ENCODE measurements around the gene PTMA. TPM values are rescaled to one million over a fixed set of nuclear protein-coding genes. Genes with fewer than 3 reads are reported as not detected.
A peak's percentile ranks its signal among the peaks of the same experiment; 100 is the strongest.
"Not testable (repeated sequence)": the region's sequence is repeated elsewhere in the genome, so short reads cannot be mapped to it uniquely, and the experiment has no call there.

PTMA gene
- 1,000 to 10,000 TPM; 1,019 to 2,156 (median 1,113) TPM for polyA plus RNA-seq
- long read RNA-seq, donor 1 = 0 reads
- long read RNA-seq, donor 2, transcript PTMA-201 (5 exons, 1,212 nt) = minor isoform, 21 of 352 reads
- long read RNA-seq, donor 2, transcript PTMA-202 (5 exons, 1,221 nt) = major isoform, 193 of 352 reads
- long read RNA-seq, donor 2, partial matches to known transcripts = 105 of 352 reads
- long read RNA-seq, donor 2, other reads (novel, unspliced or antisense) = 30 of 352 reads
- long read RNA-seq, donor 3, transcript PTMA-202 (5 exons, 1,221 nt) = major isoform, 538 of 805 reads
- long read RNA-seq, donor 3, transcript PTMA-211 (4 exons, 621 nt) = minor isoform, 10 of 805 reads
- long read RNA-seq, donor 3, transcript PTMA-201 (5 exons, 1,212 nt) = minor isoform, 60 of 805 reads
- long read RNA-seq, donor 3, partial matches to known transcripts = 143 of 805 reads
- long read RNA-seq, donor 3, other reads (novel, unspliced or antisense) = 52 of 805 reads
- long read RNA-seq, donor 4, transcript PTMA-202 (5 exons, 1,221 nt) = major isoform, 16 of 19 reads
- long read RNA-seq, donor 4, partial matches to known transcripts = 0 of 19 reads
- long read RNA-seq, donor 4, other reads (novel, unspliced or antisense) = 0 of 19 reads
- long read RNA-seq, donor 5, transcript PTMA-202 (5 exons, 1,221 nt) = major isoform, 199 of 336 reads
- long read RNA-seq, donor 5, transcript PTMA-201 (5 exons, 1,212 nt) = minor isoform, 28 of 336 reads
- long read RNA-seq, donor 5, partial matches to known transcripts = 98 of 336 reads
- long read RNA-seq, donor 5, other reads (novel, unspliced or antisense) = 8 of 336 reads
- long read RNA-seq, donor 6, transcript PTMA-202 (5 exons, 1,221 nt) = major isoform, 434 of 639 reads
- long read RNA-seq, donor 6, transcript PTMA-211 (4 exons, 621 nt) = minor isoform, 5 of 639 reads
- long read RNA-seq, donor 6, transcript PTMA-201 (5 exons, 1,212 nt) = minor isoform, 62 of 639 reads
- long read RNA-seq, donor 6, partial matches to known transcripts = 103 of 639 reads
- long read RNA-seq, donor 6, other reads (novel, unspliced or antisense) = 32 of 639 reads
- long read RNA-seq, donor 7 = 0 reads
- long read RNA-seq, donor 8, transcript PTMA-202 (5 exons, 1,221 nt) = major isoform, 71 of 81 reads
- long read RNA-seq, donor 8, transcript PTMA-201 (5 exons, 1,212 nt) = minor isoform, 7 of 81 reads
- long read RNA-seq, donor 8, partial matches to known transcripts = 0 of 81 reads
- long read RNA-seq, donor 8, other reads (novel, unspliced or antisense) = 0 of 81 reads
- long read RNA-seq, donor 9, transcript PTMA-201 (5 exons, 1,212 nt) = minor isoform, 18 of 192 reads
- long read RNA-seq, donor 9, transcript PTMA-202 (5 exons, 1,221 nt) = major isoform, 147 of 192 reads
- long read RNA-seq, donor 9, partial matches to known transcripts = 25 of 192 reads
- long read RNA-seq, donor 9, other reads (novel, unspliced or antisense) = 0 of 192 reads
- long read RNA-seq, donor 10, transcript PTMA-201 (5 exons, 1,212 nt) = minor isoform, 59 of 1,138 reads
- long read RNA-seq, donor 10, transcript PTMA-202 (5 exons, 1,221 nt) = major isoform, 655 of 1,138 reads
- long read RNA-seq, donor 10, transcript PTMA-211 (4 exons, 621 nt) = minor isoform, 10 of 1,138 reads
- long read RNA-seq, donor 10, partial matches to known transcripts = 398 of 1,138 reads
- long read RNA-seq, donor 10, other reads (novel, unspliced or antisense) = 9 of 1,138 reads

- WGBS, 3 donors = 0 to 1% (median 1%) methylated on average over 52 to 97 of the region's 97 CpGs
Observed at GRCh38 chr2:231707927-231708772, at the start of gene PTMA. Gene PTMA (plus strand): TSS chr2:231708525. CDS start chr2:231708707, 182 bp downstream.

GRCh38 chr2:231660073-231660472 lies 48.3 kb upstream of the PTMA start:
- not testable (repeated sequence) for H3K27me3 ChIP-seq (ENCODE audit: control insufficient read depth in 3 of 3, insufficient read depth in 3 of 3, low read length in 3 of 3); H3K4me3 ChIP-seq (ENCODE audit: low read depth in 1 of 3, low read length in 3 of 3); DNase-seq; FAIRE-seq; H3K36me3 ChIP-seq (ENCODE audit: control insufficient read depth in 3 of 3, insufficient read depth in 2 of 3, low read depth in 1 of 3, low read length in 3 of 3); H3K27ac ChIP-seq (ENCODE audit: low read depth in 1 of 3, low read length in 2 of 3)
- H3K9me3 ChIP-seq (ENCODE audit: control insufficient read depth in 2 of 2, insufficient read depth in 1 of 2, low read depth in 1 of 2, low read length in 1 of 2) = peaks cover 0 to 13% of the 10 kb centered on the region in 2 donors
- WGBS, 3 donors = 95 to 99% (median 97%) methylated on average over 7 of the region's 7 CpGs
- peaks cover 0 to 43% (median 0%) of the 10 kb centered on the region in 3 donors for H3K4me1 ChIP-seq (ENCODE audit: control insufficient read depth in 3 of 3, insufficient read depth in 2 of 3, low read depth in 1 of 3, low read length in 2 of 3)

More at GRCh38 chr2:231707927-231708772, at the start of gene PTMA:
- H3K27ac ChIP-seq (ENCODE audit: low read depth in 1 of 3, low read length in 2 of 3) = peak within 1 kb of the TSS; percentile 93 to 100 (median 99)
- peak within 1 kb of the TSS; percentile 81 to 99 (median 95) for H3K4me3 ChIP-seq (ENCODE audit: low read depth in 1 of 3, low read length in 3 of 3)
- FAIRE-seq (no peak), DNase-seq (peak; percentile 99 to 100)
- H3K27me3 ChIP-seq (ENCODE audit: control insufficient read depth in 3 of 3, insufficient read depth in 3 of 3, low read length in 3 of 3) = no peaks in the 10 kb centered on the region
- peaks cover 8 to 32% (median 8%) of the 10 kb centered on the region in 3 donors for H3K36me3 ChIP-seq (ENCODE audit: control insufficient read depth in 3 of 3, insufficient read depth in 2 of 3, low read depth in 1 of 3, low read length in 3 of 3)
- H3K4me1 ChIP-seq (ENCODE audit: control insufficient read depth in 3 of 3, insufficient read depth in 2 of 3, low read depth in 1 of 3, low read length in 2 of 3) = peaks cover 0 to 17% (median 8%) of the 10 kb centered on the region in 3 donors
- H3K9me3 ChIP-seq (ENCODE audit: control insufficient read depth in 2 of 2, insufficient read depth in 1 of 2, low read depth in 1 of 2, low read length in 1 of 2) = no peaks in the 10 kb centered on the region

GRCh38 chr2:231660860-231661259 lies 47.5 kb upstream of the PTMA start:
- peaks cover 5 to 50% (median 5%) of the 10 kb centered on the region in 3 donors for H3K4me1 ChIP-seq (ENCODE audit: control insufficient read depth in 3 of 3, insufficient read depth in 2 of 3, low read depth in 1 of 3, low read length in 2 of 3)
- H3K27ac ChIP-seq (ENCODE audit: low read depth in 1 of 3, low read length in 2 of 3) = peak overlapping the region in 1 of 3 donors; percentile 56
- FAIRE-seq = no peak
- H3K9me3 ChIP-seq (ENCODE audit: control insufficient read depth in 2 of 2, insufficient read depth in 1 of 2, low read depth in 1 of 2, low read length in 1 of 2) = peaks cover 0 to 13% of the 10 kb centered on the region in 2 donors
- no peaks in the 10 kb centered on the region for H3K27me3 ChIP-seq (ENCODE audit: control insufficient read depth in 3 of 3, insufficient read depth in 3 of 3, low read length in 3 of 3)
- no peak overlapping the region for H3K4me3 ChIP-seq (ENCODE audit: low read depth in 1 of 3, low read length in 3 of 3)
- peak in 1 of 2 donors; percentile 63 for DNase-seq
- WGBS, 3 donors = 89 to 97% (median 92%) methylated on average over 8 of the region's 8 CpGs
- no peaks in the 10 kb centered on the region for H3K36me3 ChIP-seq (ENCODE audit: control insufficient read depth in 3 of 3, insufficient read depth in 2 of 3, low read depth in 1 of 3, low read length in 3 of 3)

GRCh38 chr2:231661422-231662027 lies 46.8 kb upstream of the PTMA start:
- WGBS, 3 donors = 67 to 76% (median 76%) methylated on average over 28 of the region's 28 CpGs
- DNase-seq (no peak), FAIRE-seq (no peak)
- no peaks in the 10 kb centered on the region for H3K36me3 ChIP-seq (ENCODE audit: control insufficient read depth in 3 of 3, insufficient read depth in 2 of 3, low read depth in 1 of 3, low read length in 3 of 3)
- peaks cover 5 to 46% (median 5%) of the 10 kb centered on the region in 3 donors for H3K4me1 ChIP-seq (ENCODE audit: control insufficient read depth in 3 of 3, insufficient read depth in 2 of 3, low read depth in 1 of 3, low read length in 2 of 3)
- H3K27me3 ChIP-seq (ENCODE audit: control insufficient read depth in 3 of 3, insufficient read depth in 3 of 3, low read length in 3 of 3) = no peaks in the 10 kb centered on the region
- H3K4me3 ChIP-seq (ENCODE audit: low read depth in 1 of 3, low read length in 3 of 3) = peak overlapping the region in 2 of 3 donors; percentile 22 to 49
- peak overlapping the region; percentile 80 to 97 (median 86) for H3K27ac ChIP-seq (ENCODE audit: low read depth in 1 of 3, low read length in 2 of 3)
- peaks cover 0 to 13% of the 10 kb centered on the region in 2 donors for H3K9me3 ChIP-seq (ENCODE audit: control insufficient read depth in 2 of 2, insufficient read depth in 1 of 2, low read depth in 1 of 2, low read length in 1 of 2)

GRCh38 chr2:231662028-231662810 lies 46.1 kb upstream of the PTMA start:
- FAIRE-seq = no peak
- WGBS, 3 donors = 5% methylated on average over 57 to 87 of the region's 87 CpGs
- Histone ChIP-seq H3K27me3 (ENCODE audit: control insufficient read depth in 3 of 3, insufficient read depth in 3 of 3, low read length in 3 of 3) (no peaks in the 10 kb centered on the region), H3K27ac (ENCODE audit: low read depth in 1 of 3, low read length in 2 of 3) (peak overlapping the region; percentile 85 to 97 (median 86)), H3K4me3 (ENCODE audit: low read depth in 1 of 3, low read length in 3 of 3) (peak overlapping the region in 2 of 3 donors; percentile 43 to 49), H3K4me1 (ENCODE audit: control insufficient read depth in 3 of 3, insufficient read depth in 2 of 3, low read depth in 1 of 3, low read length in 2 of 3) (peaks cover 5 to 48% (median 5%) of the 10 kb centered on the region in 3 donors), H3K36me3 (ENCODE audit: control insufficient read depth in 3 of 3, insufficient read depth in 2 of 3, low read depth in 1 of 3, low read length in 3 of 3) (no peaks in the 10 kb centered on the region), H3K9me3 (ENCODE audit: control insufficient read depth in 2 of 2, insufficient read depth in 1 of 2, low read depth in 1 of 2, low read length in 1 of 2) (peaks cover 0 to 13% of the 10 kb centered on the region in 2 donors)
- DNase-seq = peak; percentile 97 to 100

- Histone ChIP-seq H3K4me1 (ENCODE audit: control insufficient read depth in 3 of 3, insufficient read depth in 2 of 3, low read depth in 1 of 3, low read length in 2 of 3) (peaks cover 5 to 49% (median 5%) of the 10 kb centered on the region in 3 donors), H3K27me3 (ENCODE audit: control insufficient read depth in 3 of 3, insufficient read depth in 3 of 3, low read length in 3 of 3) (no peaks in the 10 kb centered on the region), H3K9me3 (ENCODE audit: control insufficient read depth in 2 of 2, insufficient read depth in 1 of 2, low read depth in 1 of 2, low read length in 1 of 2) (peaks cover 0 to 13% of the 10 kb centered on the region in 2 donors), H3K36me3 (ENCODE audit: control insufficient read depth in 3 of 3, insufficient read depth in 2 of 3, low read depth in 1 of 3, low read length in 3 of 3) (no peaks in the 10 kb centered on the region), H3K4me3 (ENCODE audit: low read depth in 1 of 3, low read length in 3 of 3) (peak overlapping the region in 2 of 3 donors; percentile 39 to 43), H3K27ac (ENCODE audit: low read depth in 1 of 3, low read length in 2 of 3) (peak overlapping the region; percentile 79 to 97 (median 85))
- 92 to 94% (median 93%) methylated on average over 34 of the region's 34 CpGs for WGBS, 3 donors
- DNase-seq (no peak), FAIRE-seq (no peak)
Observed at GRCh38 chr2:231662811-231663457, 45.4 kb upstream of the PTMA start.
